Cardiac muscle cell (in vitro differentiated cells and primary cell): ENCODE data around the gene PI4K2A. TPM values are rescaled to one million over a fixed set of nuclear protein-coding genes. Genes with fewer than 3 reads are reported as not detected.
"Not testable (repeated sequence)": the region's sequence is repeated elsewhere in the genome, so short reads cannot be mapped to it uniquely, and the experiment has no call there.

Source experiments
- DNase-seq, 2 donors: peaks; one replicate each; pipeline versions ENCODE4 v3.0.0 to v3.0.0-alpha.2; 2010 to 2017; ENCODE audit warnings: low read depth in 1 of 2, low spot score in 1 of 2
- H3K27ac ChIP-seq: fragments of 200-600 bp; sonication (generic); 2 replicates; pipeline ENCODE4 v1.5.1; 2016
- H3K27me3 ChIP-seq: fragments of 200-600 bp; sonication (generic); 2 replicates; pipeline ENCODE4 v1.6.0; 2016; ENCODE audit warnings: control low read depth
- H3K36me3 ChIP-seq: fragments of 200-600 bp; sonication (generic); 2 replicates; pipeline ENCODE4 v1.5.1; 2016; ENCODE audit warnings: control low read depth
- H3K4me1 ChIP-seq: fragments of 200-600 bp; sonication (generic); 2 replicates; pipeline ENCODE4 v1.8.1; 2017; ENCODE audit warnings: low read depth, mild to moderate bottlenecking, mixed run types
- H3K4me3 ChIP-seq: fragments of 200-600 bp; sonication (generic); 2 replicates; pipeline ENCODE4 v1.5.1; 2016; ENCODE audit warnings: mild to moderate bottlenecking
- H3K9me3 ChIP-seq: fragments of 200-600 bp; sonication (generic); 2 replicates; pipeline ENCODE4 v1.5.1; 2017; ENCODE audit warnings: low read depth, mild to moderate bottlenecking, control low read depth
- polyA plus RNA-seq: library from polyadenylated mRNA; unstranded; fragments of >200 nt; fragmentation: Nextera tagmentation; extraction: Ambion mirVana; gene quantifications from 2 replicates; pipeline ENCODE4 v1.2.1, GENCODE V29; 2016
- total RNA-seq: library from RNA; depleted of rRNA; stranded (reverse); fragments of >200 nt; gene quantifications from 2 replicates; pipeline ENCODE4 v1.2.3, GENCODE V29; 2016
- TF ChIP-seq, protein P1 (sequence below): IDR thresholded peaks from 2 replicates; pipeline ENCODE4 v1.5.1; 2012; ENCODE audit warnings: low read depth, mild to moderate bottlenecking, low read length

The PI4K2A gene
- total and polyA plus RNA-seq, 2 experiments from 2014 or later = 19.7 to 20.1 TPM

DNA sequence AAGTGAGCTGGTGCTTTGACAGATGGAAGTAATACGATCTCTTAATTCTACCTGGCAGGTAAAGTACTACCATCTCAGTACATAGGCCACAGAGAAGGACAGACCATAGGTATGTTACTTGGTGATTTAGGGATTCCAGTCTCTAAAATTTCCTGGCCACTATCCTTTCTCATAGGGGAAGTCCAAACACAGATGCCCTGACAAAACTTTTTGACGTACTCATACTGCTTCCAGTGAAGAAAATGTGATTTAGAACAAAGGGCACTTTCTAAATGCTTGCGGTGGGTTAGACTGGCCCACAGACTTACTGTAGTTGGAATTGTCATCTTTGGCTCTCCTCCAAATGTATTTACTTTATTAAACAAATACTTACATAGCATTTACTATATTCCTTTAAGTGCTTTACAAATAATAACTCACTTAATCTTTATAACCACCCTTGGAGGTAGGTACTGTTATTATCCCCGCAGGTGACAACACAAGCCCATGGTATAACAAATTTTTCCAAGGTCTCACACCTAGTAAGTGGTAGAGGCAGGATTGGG is 3.0 kb downstream of the PI4K2A start:
- H3K27me3 ChIP-seq = no peaks in the 10 kb centered on the region
- no peak overlapping the region for H3K27ac ChIP-seq
- DNase-seq = no peak
- H3K9me3 ChIP-seq = no peaks in the 10 kb centered on the region
- peaks cover 3% of the 10 kb centered on the region for H3K36me3 ChIP-seq
- H3K4me1 ChIP-seq = peaks cover 5% of the 10 kb centered on the region
- no peak overlapping the region for H3K4me3 ChIP-seq
- TF ChIP-seq, protein P1, sequence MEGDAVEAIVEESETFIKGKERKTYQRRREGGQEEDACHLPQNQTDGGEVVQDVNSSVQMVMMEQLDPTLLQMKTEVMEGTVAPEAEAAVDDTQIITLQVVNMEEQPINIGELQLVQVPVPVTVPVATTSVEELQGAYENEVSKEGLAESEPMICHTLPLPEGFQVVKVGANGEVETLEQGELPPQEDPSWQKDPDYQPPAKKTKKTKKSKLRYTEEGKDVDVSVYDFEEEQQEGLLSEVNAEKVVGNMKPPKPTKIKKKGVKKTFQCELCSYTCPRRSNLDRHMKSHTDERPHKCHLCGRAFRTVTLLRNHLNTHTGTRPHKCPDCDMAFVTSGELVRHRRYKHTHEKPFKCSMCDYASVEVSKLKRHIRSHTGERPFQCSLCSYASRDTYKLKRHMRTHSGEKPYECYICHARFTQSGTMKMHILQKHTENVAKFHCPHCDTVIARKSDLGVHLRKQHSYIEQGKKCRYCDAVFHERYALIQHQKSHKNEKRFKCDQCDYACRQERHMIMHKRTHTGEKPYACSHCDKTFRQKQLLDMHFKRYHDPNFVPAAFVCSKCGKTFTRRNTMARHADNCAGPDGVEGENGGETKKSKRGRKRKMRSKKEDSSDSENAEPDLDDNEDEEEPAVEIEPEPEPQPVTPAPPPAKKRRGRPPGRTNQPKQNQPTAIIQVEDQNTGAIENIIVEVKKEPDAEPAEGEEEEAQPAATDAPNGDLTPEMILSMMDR = no peak

DNA sequence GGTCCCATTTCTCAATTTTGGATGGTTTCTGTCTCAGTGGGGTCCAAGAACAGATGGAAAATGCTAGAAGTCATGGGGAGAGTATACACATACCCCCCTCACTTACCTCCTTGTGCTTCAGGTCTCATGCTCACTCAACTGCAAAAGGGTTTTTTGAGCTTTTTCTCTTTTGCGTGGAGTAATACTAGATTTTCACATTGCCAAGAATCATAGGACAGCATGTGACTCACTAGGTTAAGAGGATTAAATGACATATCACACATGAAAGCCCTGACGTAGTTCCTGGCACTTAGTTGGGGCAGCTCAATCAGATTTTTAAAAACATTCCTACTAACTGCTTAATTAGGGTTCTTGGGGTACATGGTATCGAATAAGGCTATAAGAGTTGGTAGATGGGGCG is 4.5 kb downstream of the PI4K2A start:
- Histone ChIP-seq H3K4me1 (peaks cover 5% of the 10 kb centered on the region), H3K9me3 (no peaks in the 10 kb centered on the region), H3K27me3 (no peaks in the 10 kb centered on the region), H3K27ac (no peak overlapping the region), H3K36me3 (peaks cover 3% of the 10 kb centered on the region), H3K4me3 (no peak overlapping the region)
- DNase-seq = no peak
- TF ChIP-seq, protein P1 = no peak

DNA sequence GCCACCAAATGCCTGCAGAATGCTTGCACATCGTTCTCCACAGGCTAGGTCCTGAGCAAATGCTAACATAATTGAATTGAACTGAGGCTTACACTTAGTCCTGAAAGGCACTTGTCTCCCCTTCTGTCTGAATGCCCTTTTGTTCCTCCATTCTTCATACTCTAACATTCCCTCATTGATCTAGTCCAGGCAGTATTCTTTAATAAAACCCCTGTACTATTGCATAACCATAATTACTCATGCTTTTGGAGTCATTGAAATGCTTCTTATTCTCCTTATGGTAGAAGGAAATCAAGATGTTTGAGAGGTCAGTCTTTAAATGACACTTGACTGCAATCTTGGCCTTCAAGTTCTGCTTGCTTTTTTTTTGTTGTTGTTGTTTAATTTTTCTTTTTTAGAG is 7.1 kb downstream of the PI4K2A start:
- Histone ChIP-seq H3K4me3 (no peak overlapping the region), H3K36me3 (peaks cover 16% of the 10 kb centered on the region), H3K9me3 (no peaks in the 10 kb centered on the region), H3K27me3 (no peaks in the 10 kb centered on the region), H3K4me1 (no peaks in the 10 kb centered on the region), H3K27ac (no peak overlapping the region)
- peak in 1 of 2 donors; percentile 51 for DNase-seq
- TF ChIP-seq, protein P1 = no peak

DNA sequence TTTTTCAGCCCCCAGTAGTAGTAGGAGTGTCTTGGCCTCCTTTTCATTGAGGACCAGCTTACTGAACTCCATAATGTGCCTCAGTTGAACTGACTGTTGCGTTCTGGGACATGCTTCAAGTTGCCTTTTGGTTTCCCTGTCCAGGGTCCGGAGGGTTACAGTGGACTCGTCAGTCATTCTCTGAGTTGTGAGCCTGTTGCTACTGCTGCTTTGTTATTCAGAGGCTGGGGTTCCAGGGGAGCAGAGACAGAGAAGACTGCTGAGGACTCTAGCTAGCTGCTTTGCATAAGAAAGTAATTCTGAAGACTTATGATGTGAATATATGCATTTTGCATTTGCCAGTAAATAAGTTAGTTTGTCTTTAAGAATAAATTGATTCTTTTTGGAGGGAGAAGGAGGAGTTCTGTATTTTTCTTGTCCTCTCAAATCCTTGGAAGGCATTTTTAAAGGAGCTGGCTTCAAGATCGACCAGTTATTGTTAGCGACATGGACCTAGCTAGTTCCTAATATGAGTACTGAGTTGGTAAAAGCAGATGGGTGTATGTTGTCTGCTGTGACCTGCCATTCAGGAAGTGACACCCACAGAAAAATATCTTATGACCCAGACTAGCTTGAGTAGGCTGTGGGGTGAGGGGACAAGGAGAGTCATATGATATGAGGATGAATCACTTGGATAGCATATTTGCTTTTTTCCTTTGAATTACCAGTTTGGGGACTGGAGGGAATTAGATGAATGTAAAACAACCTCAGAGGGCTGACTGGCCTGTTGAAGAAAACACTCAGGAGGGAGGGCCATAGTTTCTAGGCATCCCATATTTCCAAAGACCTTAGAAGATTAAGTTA is 8.3 kb downstream of the PI4K2A start:
- no peak overlapping the region for H3K27ac ChIP-seq
- peak in 1 of 2 donors; percentile 77 for DNase-seq

DNA sequence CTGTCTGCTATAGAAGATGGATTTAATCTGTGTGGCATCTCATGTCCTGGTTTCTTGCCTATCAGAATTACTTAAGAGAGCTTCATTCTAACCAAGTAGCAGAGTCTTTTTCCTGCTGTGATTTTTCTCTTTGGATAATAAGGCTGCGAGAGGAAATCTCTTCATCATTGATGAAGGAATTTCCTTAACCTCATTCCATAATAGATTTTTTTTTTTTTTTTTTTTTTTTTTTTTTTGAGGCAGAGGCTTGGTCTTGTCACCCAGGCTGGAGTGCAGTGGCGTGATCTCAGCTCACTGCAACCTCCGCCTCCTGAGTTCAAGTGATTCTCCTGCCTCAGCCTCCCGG is 8.9 kb downstream of the PI4K2A start:
- H3K4me1 ChIP-seq, H3K9me3 ChIP-seq, DNase-seq, H3K27me3 ChIP-seq, H3K27ac ChIP-seq, H3K4me3 ChIP-seq: not testable (repeated sequence)
- peaks cover 27% of the 10 kb centered on the region for H3K36me3 ChIP-seq

More for the DNA sequence above, 8.3 kb downstream of the PI4K2A start:
- Histone ChIP-seq H3K4me1 (no peaks in the 10 kb centered on the region), H3K27me3 (no peaks in the 10 kb centered on the region), H3K36me3 (peaks cover 23% of the 10 kb centered on the region), H3K4me3 (no peak overlapping the region), H3K9me3 (no peaks in the 10 kb centered on the region)
- TF ChIP-seq, protein P1 = no peak

DNA sequence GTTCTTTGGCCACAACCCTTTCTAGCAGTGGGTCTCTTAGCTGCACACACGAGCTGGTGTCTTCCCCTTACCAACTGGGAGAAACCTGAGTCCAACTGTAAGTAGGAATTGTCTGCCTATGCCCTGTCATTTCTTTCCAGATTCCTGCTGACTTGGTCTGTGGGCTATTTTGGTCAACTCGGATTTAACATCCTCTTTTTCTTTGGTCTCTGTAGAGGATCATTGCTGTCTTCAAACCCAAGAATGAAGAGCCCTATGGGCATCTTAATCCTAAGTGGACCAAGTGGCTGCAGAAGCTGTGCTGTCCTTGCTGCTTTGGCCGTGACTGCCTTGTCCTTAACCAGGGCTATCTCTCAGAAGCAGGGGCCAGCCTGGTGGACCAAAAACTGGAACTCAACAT is 10.3 kb downstream of the PI4K2A start:
- Histone ChIP-seq H3K4me3 (no peak overlapping the region), H3K27me3 (no peaks in the 10 kb centered on the region), H3K27ac (no peak overlapping the region), H3K36me3 (peaks cover 36% of the 10 kb centered on the region), H3K4me1 (no peaks in the 10 kb centered on the region), H3K9me3 (no peaks in the 10 kb centered on the region)
- TF ChIP-seq, protein P1 = no peak
- no peak for DNase-seq
